ENCODE measurements around the gene NPAS3.

The NPAS3 gene

DNA sequence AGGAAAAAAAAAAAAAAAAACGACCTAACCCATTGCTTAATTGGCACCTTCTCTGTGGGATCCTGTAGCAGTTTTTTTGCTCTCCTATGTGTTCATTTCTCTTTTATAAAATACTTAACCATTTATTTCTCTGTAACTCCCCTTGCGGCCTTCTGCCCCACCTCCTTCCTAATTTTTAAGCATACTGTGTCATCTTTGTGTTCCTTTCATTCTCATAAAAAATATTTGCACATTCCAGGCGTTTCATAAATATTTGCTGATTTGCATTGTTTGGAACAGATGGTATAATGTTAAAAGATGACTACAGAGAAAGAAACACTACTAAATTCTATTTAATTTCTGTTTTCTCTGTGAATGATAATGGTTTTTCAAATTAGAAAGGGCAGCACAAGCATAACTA is 77.9 kb downstream of the NPAS3 start:
- no peak for DNase-seq (ENCODE audit: low spot score)

DNA sequence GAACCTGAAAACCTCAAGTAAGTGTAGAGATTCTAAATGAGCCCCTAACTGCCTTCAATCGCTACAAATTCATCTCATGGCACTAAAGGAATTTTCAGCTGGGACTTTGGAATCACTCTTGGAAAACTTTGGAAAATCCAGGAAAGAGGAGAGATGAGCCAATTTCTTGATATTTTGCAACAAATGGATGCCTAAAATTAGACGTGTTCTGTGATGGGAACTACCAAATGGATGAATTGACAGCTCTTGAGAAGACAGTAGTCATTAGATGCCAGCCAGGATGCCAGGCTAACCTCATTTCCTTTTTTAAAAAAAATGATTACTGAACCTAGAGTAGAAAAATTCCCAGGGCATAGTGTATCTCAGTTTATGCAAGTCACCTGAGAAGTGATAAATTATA is 78.3 kb downstream of the NPAS3 start:
- no peak for DNase-seq (ENCODE audit: low spot score)

DNA sequence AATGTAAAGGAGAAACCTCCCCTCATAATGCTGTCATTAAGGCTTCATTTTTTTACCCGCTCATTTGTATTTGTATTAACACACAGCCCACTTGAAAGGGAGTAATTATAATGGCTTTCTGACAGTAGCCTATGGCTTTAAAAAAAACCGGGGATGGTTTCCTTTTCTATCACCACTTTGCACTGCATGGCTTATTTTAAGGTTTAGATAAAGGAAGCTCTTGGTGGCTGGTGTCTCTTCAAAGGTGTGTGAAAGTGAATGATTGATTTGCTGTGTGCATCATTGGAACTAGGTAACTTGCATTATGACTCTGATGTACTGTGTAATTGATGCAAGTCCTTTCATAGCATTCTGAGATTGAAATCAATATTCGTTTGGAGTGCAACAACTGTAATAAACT is 80.7 kb downstream of the NPAS3 start:
- DNase-seq (ENCODE audit: low spot score) = no peak

DNA sequence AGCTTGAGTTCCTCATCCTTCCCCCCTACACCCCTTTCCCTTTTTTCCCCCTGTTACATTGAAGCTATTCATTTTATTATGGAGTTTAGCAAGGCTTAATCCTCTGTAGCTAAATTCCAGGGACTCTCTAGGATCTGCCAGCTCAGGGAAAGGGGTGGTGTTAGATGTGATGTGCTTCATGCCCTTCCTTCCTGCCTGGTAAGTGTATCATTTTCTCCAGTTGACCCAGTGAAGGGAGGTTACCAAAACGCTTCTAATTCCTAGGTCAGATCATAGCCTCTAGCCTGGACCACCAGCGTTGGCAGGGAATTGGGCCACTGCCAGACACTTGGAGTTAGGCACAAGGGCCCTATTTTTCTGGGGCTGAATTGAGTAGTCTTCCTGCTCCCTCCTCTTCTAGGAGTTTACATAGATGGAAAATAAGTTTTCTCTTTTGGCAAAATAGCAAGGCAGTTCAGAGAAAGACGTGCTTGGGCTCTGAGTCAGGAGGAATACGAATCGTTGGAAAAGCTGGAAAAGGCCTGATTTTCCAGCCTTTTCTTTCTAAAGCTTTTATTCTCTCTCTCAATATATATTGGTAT is 88.3 kb downstream of the NPAS3 start:
- DNase-seq (ENCODE audit: low spot score) = no peak

DNA sequence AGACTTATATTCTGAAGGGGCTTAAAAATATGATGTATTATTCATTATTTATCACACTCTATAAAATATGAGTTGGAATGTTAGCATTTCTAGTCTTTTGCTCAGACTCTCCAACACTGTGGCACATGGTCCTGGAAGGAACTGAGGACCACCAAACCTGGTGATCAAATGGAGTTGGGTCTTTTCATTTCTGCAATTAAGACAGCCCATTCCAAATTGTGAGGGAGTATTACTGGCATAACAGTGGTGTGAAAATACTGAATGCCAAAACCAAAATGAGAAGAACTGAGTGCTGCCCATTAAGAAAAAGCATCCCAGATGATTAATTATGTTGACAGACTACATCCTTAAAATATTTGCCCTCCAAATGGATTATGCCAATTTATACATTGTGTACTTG is 90.8 kb downstream of the NPAS3 start:
- DNase-seq (ENCODE audit: low spot score) = no peak

DNA sequence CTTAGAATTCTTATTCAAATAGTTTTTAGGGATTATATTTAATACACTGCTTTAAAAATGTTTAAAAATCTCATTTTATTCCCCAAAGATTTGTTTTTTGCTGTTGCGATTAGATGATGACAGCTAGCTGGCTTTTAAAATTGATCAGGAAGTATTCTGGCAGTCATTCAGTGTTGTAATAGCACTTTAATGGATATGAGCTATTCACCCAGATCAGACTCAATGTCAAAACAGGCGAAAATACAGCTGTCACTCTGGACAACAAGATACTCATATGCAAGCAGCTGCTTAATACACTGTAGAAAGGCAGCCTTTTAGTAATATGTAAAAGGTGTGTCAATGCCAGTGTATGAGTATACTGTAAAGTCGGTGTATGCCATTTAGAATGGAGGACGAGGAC is 91.7 kb downstream of the NPAS3 start:
- DNase-seq (ENCODE audit: low spot score) = no peak

DNA sequence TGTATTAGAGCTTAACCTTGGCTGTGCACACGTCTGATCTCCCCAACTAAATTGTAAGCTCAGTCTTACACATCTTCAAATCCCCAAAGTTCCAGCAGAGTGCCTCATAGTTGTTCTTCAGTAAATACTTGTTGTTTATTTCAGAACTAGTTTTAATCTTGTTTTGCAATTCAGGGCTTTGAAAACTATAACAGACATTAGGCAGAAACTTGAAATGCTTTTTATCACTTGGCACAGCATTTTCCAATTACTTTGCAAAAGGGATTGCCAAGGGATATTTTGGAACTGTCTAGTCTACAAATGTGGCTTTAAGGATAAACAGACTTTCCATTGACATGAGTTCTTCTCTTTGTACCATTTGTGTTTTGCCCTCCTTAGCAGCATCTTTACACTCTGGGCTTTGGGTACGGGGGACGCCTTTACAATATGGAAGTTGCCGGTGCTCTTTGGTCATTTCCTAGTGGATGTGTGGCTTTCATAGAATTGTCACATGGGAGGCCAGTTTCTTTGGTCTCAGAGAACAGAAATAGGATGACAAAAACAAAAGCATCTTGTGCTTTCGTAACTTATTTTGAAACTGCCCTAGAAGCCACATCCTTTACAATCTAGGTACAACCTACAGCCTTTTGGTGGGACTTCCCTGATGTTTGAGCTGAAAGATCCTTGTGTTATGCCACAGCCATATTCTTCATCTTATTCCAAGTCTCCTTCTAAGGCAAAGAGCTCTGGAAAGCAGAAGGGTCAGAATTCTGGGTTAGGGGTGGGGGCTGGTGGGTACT is 96.9 kb downstream of the NPAS3 start:
- no peak for DNase-seq (ENCODE audit: low spot score)

DNA sequence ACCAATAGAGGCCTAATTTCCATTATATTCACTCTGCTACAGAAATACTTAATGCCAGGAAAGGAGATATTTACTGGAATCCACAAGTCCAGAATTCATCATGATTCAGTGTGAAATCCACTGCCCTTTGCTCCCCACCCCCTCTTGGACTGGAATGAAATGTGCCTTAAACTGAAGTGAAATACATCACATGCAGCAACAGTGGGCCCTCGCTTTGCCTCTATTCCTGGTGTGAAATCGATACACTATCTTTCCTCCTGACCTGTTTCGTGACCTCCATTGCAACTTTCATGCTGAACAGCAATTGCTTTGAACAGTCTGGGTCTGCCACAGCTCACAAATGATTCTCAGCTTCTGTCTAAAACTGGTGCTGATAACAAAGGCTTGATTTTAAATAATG is 100.6 kb downstream of the NPAS3 start:
- no peak for DNase-seq (ENCODE audit: low spot score)

DNA sequence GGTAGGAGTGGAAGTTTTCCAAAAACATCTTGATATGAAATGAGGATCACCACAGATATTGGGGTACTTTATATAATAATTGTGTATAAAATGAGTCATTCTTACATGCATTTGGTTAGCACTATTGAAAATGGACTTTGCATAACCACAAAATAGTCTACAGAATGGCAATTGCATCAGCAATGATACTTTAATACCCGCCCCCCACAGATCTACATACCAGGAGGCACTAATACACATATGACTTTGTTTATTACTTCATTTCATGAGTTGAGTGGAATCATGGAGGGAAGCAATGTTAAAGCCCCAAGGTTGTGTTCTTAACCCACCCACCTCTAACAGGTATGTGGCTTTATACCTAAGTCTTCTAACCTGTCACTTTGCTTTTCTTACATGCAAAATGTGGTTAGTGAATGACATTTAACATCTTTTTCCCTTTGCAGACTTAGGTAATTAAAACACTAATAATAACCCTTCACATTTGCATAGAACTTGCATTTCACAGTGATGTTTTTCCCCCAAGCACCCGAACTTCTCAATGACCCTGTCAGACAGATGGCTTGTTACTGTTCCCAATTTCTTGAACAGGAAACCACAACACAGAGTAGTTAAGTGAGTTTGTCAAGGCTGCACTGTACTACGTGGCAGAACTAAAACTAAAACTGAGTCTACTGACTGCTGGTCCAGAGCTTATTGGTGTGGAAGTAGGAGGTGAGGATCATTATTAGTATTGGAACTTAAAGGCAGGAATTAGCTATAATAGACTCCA is 101.9 kb downstream of the NPAS3 start:
- no peak for DNase-seq (ENCODE audit: low spot score)

DNA sequence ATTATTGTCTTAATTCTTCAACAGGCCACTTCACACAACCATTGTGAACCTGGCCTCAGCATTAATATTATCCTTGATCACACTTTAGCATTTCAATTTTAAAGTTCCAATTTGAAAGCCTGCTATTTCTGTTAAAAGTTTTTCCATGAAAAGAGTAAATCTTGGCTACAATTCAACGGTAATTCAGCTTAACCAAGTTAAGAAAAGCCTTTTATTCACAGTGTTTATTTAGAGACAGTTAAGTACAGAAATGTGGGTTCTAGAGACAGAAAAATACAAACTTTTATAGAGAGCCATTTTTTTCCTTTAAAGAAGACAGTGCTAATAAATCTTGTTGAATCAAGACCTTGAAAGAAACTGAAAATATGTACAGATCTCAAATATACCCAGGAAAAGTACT is 103.9 kb downstream of the NPAS3 start:
- no peak for DNase-seq (ENCODE audit: low spot score)

DNA sequence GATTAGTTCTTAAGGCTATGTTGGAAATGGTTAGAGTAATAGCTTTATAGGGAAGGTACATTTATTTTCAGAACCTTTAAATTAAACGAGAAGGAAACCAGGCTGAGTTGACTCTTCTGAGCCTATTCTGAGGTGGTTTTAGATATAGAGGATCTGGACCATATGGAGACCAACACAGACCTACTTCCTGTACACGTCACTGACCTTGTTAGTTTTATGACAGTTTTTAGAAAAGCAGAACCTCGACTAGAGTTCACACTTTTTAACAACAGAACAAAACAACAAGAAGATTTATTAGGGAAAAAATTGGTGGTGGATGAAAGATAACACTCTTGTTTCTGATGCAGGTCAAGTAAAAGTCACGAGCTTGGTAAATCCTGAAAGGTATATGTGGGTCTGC is 107.1 kb downstream of the NPAS3 start:
- DNase-seq (ENCODE audit: low spot score) = no peak

DNA sequence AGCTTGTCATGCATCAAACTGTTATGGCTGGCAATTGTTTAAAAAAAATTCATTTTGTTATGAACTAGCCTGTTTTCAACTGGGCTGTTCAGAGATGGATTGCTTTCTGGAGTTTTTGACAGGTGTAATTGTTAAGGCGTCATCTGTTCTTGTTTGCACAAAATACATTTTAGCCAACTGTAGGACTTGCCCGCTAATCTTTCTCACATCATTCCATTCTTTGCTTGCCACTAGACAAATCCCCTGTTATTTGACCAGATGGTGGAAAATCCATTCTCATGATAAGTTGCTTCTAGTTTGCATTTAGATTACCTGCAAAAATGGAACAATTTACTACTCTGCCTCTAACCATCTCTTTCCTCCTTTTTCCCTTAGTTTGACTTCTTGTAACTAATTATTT is 114.3 kb downstream of the NPAS3 start:
- no peak for DNase-seq (ENCODE audit: low spot score)

DNA sequence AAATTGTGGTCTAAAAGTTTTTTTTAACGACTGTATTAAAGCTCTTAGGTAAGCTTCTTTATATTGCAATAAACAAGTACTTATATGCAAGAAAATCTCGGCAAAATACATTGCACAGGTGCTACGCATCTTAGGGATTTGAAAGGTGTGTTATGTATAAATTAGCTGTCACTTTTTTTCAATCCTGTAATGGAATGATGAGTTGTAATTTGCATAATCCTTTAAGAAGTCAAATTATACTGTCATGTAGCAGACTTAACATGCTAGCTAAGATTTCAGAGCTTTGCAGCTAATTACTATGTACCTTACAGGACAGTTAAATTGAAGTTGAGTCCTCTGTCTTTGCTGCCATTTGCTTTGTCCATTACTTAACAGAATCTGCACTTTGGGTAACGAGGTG is 117.5 kb downstream of the NPAS3 start:
- no peak for DNase-seq (ENCODE audit: low spot score)

DNA sequence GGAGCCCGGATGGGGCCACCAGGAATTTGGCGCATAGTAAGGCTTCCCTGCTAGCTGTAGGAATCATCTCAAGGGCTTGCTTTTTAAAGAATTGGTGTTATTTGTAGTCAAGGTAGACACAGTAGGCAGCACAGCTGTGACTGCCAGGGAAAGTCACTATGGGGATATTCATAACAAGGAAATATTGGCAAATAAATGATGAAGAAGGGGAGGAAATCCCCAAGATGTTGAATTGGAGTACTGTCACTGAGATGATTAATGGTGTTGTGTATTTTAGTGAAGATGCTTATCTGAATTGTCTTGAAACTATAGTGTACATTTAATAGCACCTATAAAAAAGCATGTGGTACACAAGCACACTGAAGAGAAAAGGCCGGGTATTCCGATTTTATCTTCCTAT is 118.9 kb downstream of the NPAS3 start:
- DNase-seq (ENCODE audit: low spot score) = no peak

DNA sequence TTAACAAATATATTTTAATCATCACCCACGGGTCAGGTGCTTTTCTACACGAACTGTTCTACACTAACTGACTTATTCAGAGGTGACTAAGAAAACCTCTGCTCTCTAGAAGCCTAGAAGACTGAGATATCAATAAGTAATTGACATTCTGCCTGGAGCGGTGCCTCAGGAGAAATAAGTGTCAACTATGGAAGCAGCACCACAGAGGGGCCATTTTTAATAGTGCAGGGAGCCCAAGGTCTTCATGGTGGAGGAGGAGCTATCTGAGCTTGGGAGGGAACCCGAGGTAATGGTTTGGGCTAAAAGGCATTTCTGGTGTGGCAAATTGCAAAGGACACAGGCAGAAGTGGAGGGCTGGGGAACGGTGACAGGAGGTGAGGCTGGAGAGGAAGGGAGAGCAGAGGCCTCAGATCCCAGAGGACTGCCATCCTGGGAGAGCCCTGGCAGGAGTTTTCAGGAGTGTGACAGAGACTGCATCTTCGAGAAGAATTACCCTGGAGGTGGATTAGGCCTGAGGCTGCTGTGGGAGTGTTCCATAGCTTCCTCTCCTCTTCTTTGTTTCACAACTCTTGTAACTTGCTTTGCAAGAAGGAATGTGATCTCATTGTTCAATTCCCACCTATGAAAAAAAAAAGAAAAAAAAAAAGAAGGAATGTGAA is 123.1 kb downstream of the NPAS3 start:
- no peak for DNase-seq (ENCODE audit: low spot score)

DNA sequence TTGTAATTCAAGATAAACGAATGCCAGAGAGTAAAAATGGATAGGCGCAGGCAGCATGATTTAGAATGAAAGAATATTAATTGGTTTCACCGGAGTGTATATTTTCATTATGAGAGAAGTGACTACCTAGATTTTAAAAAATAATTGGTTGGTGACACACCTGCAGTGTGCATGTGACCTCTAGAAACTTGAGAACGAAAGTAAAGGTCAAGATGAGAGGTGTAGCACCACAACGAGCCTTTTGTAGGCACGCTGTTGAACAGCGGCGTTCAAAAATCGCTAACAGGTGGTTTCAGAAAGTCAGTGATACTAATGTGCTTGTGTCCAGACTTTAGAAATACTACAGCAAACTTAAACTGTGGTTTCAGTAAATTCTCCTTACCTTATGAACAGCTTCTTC is 123.8 kb downstream of the NPAS3 start:
- no peak for DNase-seq (ENCODE audit: low spot score)

DNA sequence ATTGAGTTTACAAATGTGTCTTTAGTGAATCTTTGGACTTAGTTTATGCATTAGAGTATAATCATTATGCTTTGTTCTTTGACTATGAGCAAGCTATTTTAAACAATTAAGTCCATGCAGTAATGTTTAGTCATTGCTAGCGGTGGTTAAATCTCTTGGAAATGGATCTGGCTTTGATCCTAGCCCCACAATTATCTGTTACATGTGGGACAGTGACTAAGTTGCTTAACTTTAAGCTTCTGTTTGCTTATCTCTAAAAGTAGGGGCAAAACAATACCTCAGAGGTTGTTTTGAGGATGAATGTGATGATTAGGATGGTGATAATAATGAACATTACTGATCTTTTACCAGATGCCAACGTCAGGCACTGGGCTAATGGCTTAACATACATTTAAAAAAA is 124.2 kb downstream of the NPAS3 start:
- DNase-seq (ENCODE audit: low spot score) = no peak

DNA sequence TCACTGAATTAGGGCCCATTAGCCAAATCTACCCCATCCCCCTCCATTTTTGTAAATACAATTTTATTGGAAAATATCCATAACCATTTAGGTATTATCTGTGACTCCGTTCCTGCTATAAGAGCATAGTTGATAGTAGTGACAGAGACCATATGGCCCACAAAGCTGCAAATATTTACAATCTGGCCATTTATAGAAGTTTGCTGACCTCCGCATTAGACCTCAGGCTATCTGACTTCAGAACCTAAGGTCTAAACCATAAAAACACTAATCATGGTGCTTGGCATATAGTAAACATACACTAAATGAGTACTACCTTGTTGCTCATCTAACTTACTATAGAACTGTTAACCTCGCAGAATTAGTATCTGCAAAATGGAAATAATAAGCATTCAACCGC is 124.8 kb downstream of the NPAS3 start:
- no peak for DNase-seq (ENCODE audit: low spot score)

DNA sequence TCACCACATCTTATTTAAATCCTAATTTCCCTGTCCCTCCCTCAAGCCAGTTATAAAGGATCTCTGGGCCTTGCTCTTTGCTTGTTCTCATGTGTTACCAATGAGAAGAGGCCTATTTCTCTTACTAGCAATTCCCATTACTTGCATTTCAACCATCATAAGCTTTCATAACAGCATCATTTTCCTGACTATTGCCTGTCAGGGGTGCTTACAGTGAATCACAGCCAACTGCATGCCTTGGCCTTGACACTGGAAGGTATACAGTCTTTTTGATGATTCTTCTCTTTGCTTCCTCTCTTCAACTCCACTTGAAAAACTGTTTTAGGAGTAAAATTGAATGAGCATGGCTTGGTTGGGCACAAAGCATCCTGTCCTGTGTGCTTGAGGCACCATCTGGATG is 127.0 kb downstream of the NPAS3 start:
- no peak for DNase-seq (ENCODE audit: low spot score)

DNA sequence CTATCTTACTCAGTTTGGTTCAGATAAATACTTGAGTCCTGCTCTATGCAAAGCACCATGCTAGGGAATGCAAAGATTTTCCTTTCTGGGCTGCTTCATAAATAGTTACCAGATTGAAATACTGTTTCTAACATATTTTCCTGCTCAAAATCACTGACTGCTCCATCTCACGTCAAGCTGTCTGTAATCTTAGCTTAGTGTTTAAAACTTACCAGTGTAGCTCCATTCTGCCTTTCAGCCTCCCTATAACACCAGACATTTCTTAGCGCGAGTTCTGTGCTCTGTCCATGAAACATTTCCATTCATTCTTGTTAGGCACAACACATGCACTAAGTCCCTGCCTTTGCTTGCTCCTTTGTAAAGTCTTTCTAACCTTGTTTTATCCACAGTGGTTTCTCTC is 129.4 kb downstream of the NPAS3 start:
- no peak for DNase-seq (ENCODE audit: low spot score)

DNA sequence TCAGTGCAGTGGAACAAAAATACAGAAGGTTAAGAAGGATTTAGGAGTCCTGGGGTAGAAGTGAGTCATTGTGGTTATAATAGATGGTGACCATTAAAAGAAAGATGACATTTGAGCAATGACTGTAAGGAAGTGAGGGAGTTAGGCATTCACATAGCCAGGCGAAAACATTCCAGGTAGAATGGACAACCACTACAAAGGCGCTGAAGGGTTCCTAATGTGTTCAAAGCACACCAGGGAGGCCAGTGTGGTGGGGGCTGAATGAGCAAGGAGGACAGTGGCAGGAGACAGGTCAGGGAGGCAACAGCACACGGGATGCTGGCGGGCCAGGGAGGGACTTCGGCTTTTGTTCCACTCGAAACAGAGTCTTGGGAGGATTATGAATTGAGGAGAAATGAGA is 129.9 kb downstream of the NPAS3 start:
- no peak for DNase-seq (ENCODE audit: low spot score)

DNA sequence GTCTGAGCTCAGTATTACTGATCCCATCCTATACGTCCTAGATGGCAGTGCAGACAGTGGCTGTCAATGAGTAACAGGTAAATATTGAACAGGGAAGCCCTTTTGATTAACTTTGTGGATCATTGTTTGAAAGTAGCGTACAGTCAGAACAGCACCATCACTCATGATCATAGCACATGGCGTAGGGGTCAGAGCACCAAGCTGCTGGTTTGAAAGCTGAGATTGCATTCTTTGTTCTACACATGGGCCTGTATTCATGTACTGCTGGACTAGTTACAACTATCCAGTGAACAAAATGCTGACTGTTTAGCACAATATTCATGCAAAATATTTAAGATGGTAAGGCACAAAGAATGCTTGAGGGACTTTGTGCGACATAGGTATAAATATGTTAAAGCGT is 131.8 kb downstream of the NPAS3 start:
- no peak for DNase-seq (ENCODE audit: low spot score)

DNA sequence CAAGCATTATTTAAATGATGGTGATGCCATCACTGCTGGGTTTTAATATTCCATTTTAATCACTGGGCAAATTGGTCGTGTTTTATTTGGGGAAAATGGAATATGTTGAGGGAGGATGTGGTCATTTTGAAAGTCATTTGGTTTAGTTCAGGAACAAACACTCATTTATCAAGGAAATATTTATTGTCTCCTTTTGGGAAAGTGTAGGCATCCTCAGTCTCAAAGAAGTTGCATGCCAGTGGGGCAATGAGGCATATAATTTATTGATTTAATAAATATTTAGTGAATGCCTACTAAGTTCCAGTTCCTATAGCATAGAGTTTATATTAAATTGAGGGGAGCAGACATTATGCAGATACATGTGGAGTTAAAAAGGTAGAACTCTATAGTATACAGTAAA is 134.3 kb downstream of the NPAS3 start:
- no peak for DNase-seq (ENCODE audit: low spot score)
